ENCODE results near the gene SFN.

The SFN gene

DNA sequence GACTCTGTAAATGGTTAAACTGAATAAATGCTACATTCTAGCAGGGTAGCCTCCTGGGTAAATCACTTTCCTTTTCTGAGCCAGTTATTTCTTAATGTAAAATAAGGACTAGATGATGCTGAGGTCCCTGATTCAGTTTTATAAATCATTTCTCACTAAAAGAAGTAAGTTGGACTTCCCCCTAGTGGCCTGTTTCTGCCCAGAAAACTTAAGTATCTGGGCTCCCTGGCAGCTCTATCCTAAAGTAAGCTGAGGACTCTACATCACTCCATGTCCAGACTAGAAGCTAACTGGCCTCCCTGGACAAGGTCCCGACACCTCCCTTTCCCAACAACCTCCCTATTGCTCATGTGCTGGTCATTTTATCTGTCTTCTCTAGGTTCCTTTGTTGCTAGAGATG, 24.2 kb downstream of the SFN start:
- H3K79me2 ChIP-seq (ENCODE audit: control insufficient read depth, insufficient read depth, low read length, poor library complexity), result peaks cover 10% of the 10 kb centered on the region
- no peak overlapping the region for H3K4ac ChIP-seq (ENCODE audit: low read depth, low read length)
- DNase-seq, result peak in 1 of 2 donors; percentile 60
- H3K79me1 ChIP-seq (ENCODE audit: low read length), result peaks cover 9% of the 10 kb centered on the region
- no peak overlapping the region for H4K91ac ChIP-seq (ENCODE audit: low read depth, low read length)
- no peak overlapping the region for H4K12ac ChIP-seq (ENCODE audit: low read depth, low read length)
- H3K18ac ChIP-seq (ENCODE audit: low read length), result no peak overlapping the region
- no peak overlapping the region for H3K9ac ChIP-seq (ENCODE audit: low read length)
- no peaks in the 10 kb centered on the region for H3K27me3 ChIP-seq (ENCODE audit: insufficient read depth, low read length)
- no CpG with 5 or more reads among the region's 1 CpG for WGBS (ENCODE audit: extremely low coverage, insufficient coverage, insufficient read length)
- no peak overlapping the region for H4K8ac ChIP-seq (ENCODE audit: low read depth, low read length)
- H3K23ac ChIP-seq (ENCODE audit: low read length), result no peak overlapping the region
- no peak overlapping the region for H3K4me3 ChIP-seq (ENCODE audit: low read depth, low read length)
- H2BK12ac ChIP-seq (ENCODE audit: low read length), result no peak overlapping the region
- no peak overlapping the region for H3K4me2 ChIP-seq (ENCODE audit: low read length)
- H2BK120ac ChIP-seq (ENCODE audit: insufficient read depth, low read length, poor library complexity), result no peak overlapping the region
- H3K4me1 ChIP-seq (ENCODE audit: control insufficient read depth in 1 of 2, insufficient read depth in 2 of 2, low read length in 2 of 2), result peaks cover 7 to 9% of the 10 kb centered on the region in 2 experiments
- H3K14ac ChIP-seq (ENCODE audit: low read length), result no peak overlapping the region
- H2BK5ac ChIP-seq (ENCODE audit: low read depth, low read length, poor library complexity), result no peak overlapping the region
- peaks cover 46 to 57% of the 10 kb centered on the region in 2 experiments for H3K36me3 ChIP-seq (ENCODE audit: control insufficient read depth in 1 of 2, insufficient read depth in 2 of 2, low read length in 2 of 2)
- no peak overlapping the region for H2AFZ ChIP-seq (ENCODE audit: insufficient read depth, low read length, poor library complexity)
- H2AK5ac ChIP-seq (ENCODE audit: low read length), result no peak overlapping the region
- H3K9me3 ChIP-seq (ENCODE audit: insufficient read depth, low read depth, low read length), result peaks cover 2% of the 10 kb centered on the region
- H3K27ac ChIP-seq (ENCODE audit: low read depth, low read length), result no peak overlapping the region

DNA sequence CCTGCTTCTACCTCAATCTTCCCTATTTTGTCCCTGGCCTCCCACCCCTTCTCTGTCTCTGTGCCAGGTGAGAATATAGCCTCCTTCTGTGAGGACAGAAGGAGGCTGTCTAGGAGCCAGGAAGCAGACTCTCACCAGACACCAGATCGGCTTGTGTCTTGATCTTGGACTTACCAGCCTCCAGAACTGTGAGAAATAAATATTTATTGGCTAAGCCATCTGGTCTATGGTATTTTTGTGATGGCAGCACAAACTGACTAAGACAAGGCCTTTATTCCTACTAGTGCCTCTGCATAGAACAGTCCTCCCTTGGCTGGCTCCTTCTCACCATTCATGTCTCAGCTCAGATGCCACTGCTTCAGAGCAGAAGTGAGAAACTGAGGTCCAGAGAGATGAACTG, 25.3 kb downstream of the SFN start:
- no peak overlapping the region for H3K14ac ChIP-seq (ENCODE audit: low read length)
- H2BK5ac ChIP-seq (ENCODE audit: low read depth, low read length, poor library complexity), result no peak overlapping the region
- H3K23ac ChIP-seq (ENCODE audit: low read length), result no peak overlapping the region
- peaks cover 2% of the 10 kb centered on the region for H3K9me3 ChIP-seq (ENCODE audit: insufficient read depth, low read depth, low read length)
- H4K8ac ChIP-seq (ENCODE audit: low read depth, low read length), result no peak overlapping the region
- DNase-seq, result no peak
- H3K79me1 ChIP-seq (ENCODE audit: low read length), result peaks cover 9% of the 10 kb centered on the region
- H3K36me3 ChIP-seq (ENCODE audit: control insufficient read depth in 1 of 2, insufficient read depth in 2 of 2, low read length in 2 of 2), result peaks cover 47 to 58% of the 10 kb centered on the region in 2 experiments
- H4K91ac ChIP-seq (ENCODE audit: low read depth, low read length), result no peak overlapping the region
- no CpG with 5 or more reads among the region's 1 CpG for WGBS (ENCODE audit: extremely low coverage, insufficient coverage, insufficient read length)
- H3K27me3 ChIP-seq (ENCODE audit: insufficient read depth, low read length), result no peaks in the 10 kb centered on the region
- no peak overlapping the region for H2AK5ac ChIP-seq (ENCODE audit: low read length)
- H2BK12ac ChIP-seq (ENCODE audit: low read length), result no peak overlapping the region
- no peak overlapping the region for H3K4ac ChIP-seq (ENCODE audit: low read depth, low read length)
- no peak overlapping the region for H2BK120ac ChIP-seq (ENCODE audit: insufficient read depth, low read length, poor library complexity)
- no peak overlapping the region for H3K27ac ChIP-seq (ENCODE audit: low read depth, low read length)
- no peak overlapping the region for H3K4me3 ChIP-seq (ENCODE audit: low read depth, low read length)
- H3K18ac ChIP-seq (ENCODE audit: low read length), result no peak overlapping the region
- no peak overlapping the region for H4K12ac ChIP-seq (ENCODE audit: low read depth, low read length)
- peaks cover 10% of the 10 kb centered on the region for H3K79me2 ChIP-seq (ENCODE audit: control insufficient read depth, insufficient read depth, low read length, poor library complexity)
- H3K4me1 ChIP-seq (ENCODE audit: control insufficient read depth in 1 of 2, insufficient read depth in 2 of 2, low read length in 2 of 2), result peaks cover 7 to 9% of the 10 kb centered on the region in 2 experiments
- H3K4me2 ChIP-seq (ENCODE audit: low read length), result no peak overlapping the region
- H3K9ac ChIP-seq (ENCODE audit: low read length), result no peak overlapping the region
- no peak overlapping the region for H2AFZ ChIP-seq (ENCODE audit: insufficient read depth, low read length, poor library complexity)

DNA sequence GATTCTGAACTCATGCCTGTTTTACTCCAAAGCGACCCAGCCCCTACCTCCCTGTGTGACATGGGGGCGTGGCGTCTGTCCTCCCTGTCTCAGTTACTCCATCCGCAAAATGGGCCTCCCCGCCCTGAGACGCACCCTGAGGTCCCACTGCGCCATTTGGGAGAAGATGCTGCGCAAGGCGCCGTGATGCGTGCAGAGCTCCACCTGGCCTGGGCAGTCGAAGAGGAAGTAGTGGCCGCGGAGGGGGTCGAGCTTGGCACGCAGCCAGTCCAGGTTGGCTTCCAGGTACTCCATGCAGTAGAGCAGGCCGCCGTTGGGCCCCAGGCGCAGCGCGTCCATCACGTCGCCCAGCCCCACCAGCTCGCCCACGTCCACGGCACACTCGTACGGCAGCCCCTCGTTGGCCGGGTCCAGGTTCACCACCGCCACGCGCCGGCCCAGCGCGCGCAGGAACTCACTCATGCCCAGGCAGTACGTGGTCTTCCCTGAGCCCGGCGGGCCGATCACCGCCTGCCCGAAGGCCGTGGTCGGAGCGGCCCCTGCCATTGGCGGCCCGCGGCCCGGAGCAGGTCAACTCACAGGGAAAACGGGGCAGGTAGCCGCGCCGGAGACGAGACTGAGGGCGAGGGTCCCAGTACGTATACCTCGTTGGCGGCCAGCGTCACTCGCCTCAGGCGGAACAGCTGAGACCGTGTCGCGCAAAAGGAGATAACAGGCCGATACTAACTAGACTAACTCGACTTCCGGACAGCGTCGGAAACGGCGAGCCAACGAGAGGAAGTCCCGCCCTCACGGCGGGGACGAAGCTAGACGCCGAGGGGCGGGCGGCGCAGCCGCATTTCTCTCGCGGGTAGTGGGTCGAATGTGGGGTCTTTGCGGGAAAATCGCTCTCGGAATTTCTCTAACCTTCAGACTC, 26.9 kb downstream of the SFN start, which contains the start of gene GPN2:
Gene GPN2, minus strand, starts transcription at position 733 of the 916 bp plus-strand sequence. Its CDS starts 187 bp downstream, at position 546.
- peak; percentile 77 to 87 for DNase-seq
- Histone ChIP-seq H2AK5ac (ENCODE audit: low read length) (peak within 1 kb of the TSS; percentile 89), H3K9ac (ENCODE audit: low read length) (peak within 1 kb of the TSS; percentile 87), H2BK5ac (ENCODE audit: low read depth, low read length, poor library complexity) (peak within 1 kb of the TSS; percentile 72), H3K27me3 (ENCODE audit: insufficient read depth, low read length) (no peaks in the 10 kb centered on the region), H3K79me1 (ENCODE audit: low read length) (peaks cover 9% of the 10 kb centered on the region), H3K36me3 (ENCODE audit: control insufficient read depth in 1 of 2, insufficient read depth in 2 of 2, low read length in 2 of 2) (peaks cover 41 to 55% of the 10 kb centered on the region in 2 experiments), H3K27ac (ENCODE audit: low read depth, low read length) (peak within 1 kb of the TSS; percentile 73), H3K4ac (ENCODE audit: low read depth, low read length) (peak within 1 kb of the TSS; percentile 90), H2AFZ (ENCODE audit: insufficient read depth, low read length, poor library complexity) (peak within 1 kb of the TSS; percentile 91), H3K4me3 (ENCODE audit: low read depth, low read length) (peak within 1 kb of the TSS; percentile 94), H3K9me3 (ENCODE audit: insufficient read depth, low read depth, low read length) (peaks cover 2% of the 10 kb centered on the region), H4K12ac (ENCODE audit: low read depth, low read length) (peak within 1 kb of the TSS; percentile 97), H3K18ac (ENCODE audit: low read length) (peak within 1 kb of the TSS; percentile 87), H3K4me1 (ENCODE audit: control insufficient read depth in 1 of 2, insufficient read depth in 2 of 2, low read length in 2 of 2) (peaks cover 7 to 9% of the 10 kb centered on the region in 2 experiments), H3K79me2 (ENCODE audit: control insufficient read depth, insufficient read depth, low read length, poor library complexity) (peaks cover 10% of the 10 kb centered on the region), H3K23ac (ENCODE audit: low read length) (no peak within 1 kb of the TSS), H2BK12ac (ENCODE audit: low read length) (peak within 1 kb of the TSS; percentile 27), H3K14ac (ENCODE audit: low read length) (peak within 1 kb of the TSS; percentile 94), H3K4me2 (ENCODE audit: low read length) (peak within 1 kb of the TSS; percentile 96), H4K8ac (ENCODE audit: low read depth, low read length) (peak within 1 kb of the TSS; percentile 99), H4K91ac (ENCODE audit: low read depth, low read length) (peak within 1 kb of the TSS; percentile 93), H2BK120ac (ENCODE audit: insufficient read depth, low read length, poor library complexity) (peak within 1 kb of the TSS; percentile 61)
- no CpG with 5 or more reads among the region's 89 CpGs for WGBS (ENCODE audit: extremely low coverage, insufficient coverage, insufficient read length)

DNA sequence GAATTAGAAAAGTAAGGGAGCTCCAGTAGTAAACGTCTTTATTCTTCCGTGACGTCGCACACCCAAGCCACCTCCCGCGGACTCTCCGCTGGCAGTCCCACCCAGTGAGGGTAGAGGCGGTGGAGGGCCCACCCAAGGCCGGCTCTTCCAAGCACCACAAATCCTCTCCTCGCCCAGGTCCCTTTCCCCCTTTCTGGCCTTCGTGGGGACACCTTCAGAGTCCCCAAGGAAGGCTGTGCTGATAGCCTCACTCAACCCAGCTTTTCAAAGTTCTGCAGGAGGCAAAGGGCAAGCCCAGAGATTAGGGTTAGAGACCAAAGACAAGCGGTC, 27.5 kb downstream of the SFN start:
- H2BK12ac ChIP-seq (ENCODE audit: low read length), result peak overlapping the region; percentile 27
- H3K36me3 ChIP-seq (ENCODE audit: control insufficient read depth in 1 of 2, insufficient read depth in 2 of 2, low read length in 2 of 2), result peaks cover 38 to 54% of the 10 kb centered on the region in 2 experiments
- peaks cover 9% of the 10 kb centered on the region for H3K79me1 ChIP-seq (ENCODE audit: low read length)
- H2BK120ac ChIP-seq (ENCODE audit: insufficient read depth, low read length, poor library complexity), result peak overlapping the region; percentile 61
- H3K18ac ChIP-seq (ENCODE audit: low read length), result peak overlapping the region; percentile 73
- H2AK5ac ChIP-seq (ENCODE audit: low read length), result peak overlapping the region; percentile 85
- peak overlapping the region; percentile 99 for H4K8ac ChIP-seq (ENCODE audit: low read depth, low read length)
- peaks cover 7 to 9% of the 10 kb centered on the region in 2 experiments for H3K4me1 ChIP-seq (ENCODE audit: control insufficient read depth in 1 of 2, insufficient read depth in 2 of 2, low read length in 2 of 2)
- DNase-seq, result no peak
- peak overlapping the region; percentile 65 for H3K9ac ChIP-seq (ENCODE audit: low read length)
- peak overlapping the region; percentile 72 for H2BK5ac ChIP-seq (ENCODE audit: low read depth, low read length, poor library complexity)
- peak overlapping the region; percentile 60 for H3K4me3 ChIP-seq (ENCODE audit: low read depth, low read length)
- no CpG with 5 or more reads among the region's 12 CpGs for WGBS (ENCODE audit: extremely low coverage, insufficient coverage, insufficient read length)
- H3K27ac ChIP-seq (ENCODE audit: low read depth, low read length), result no peak overlapping the region
- H3K14ac ChIP-seq (ENCODE audit: low read length), result peak overlapping the region; percentile 68
- H3K4ac ChIP-seq (ENCODE audit: low read depth, low read length), result peak overlapping the region; percentile 49
- no peak overlapping the region for H3K23ac ChIP-seq (ENCODE audit: low read length)
- peaks cover 10% of the 10 kb centered on the region for H3K79me2 ChIP-seq (ENCODE audit: control insufficient read depth, insufficient read depth, low read length, poor library complexity)
- H4K12ac ChIP-seq (ENCODE audit: low read depth, low read length), result peak overlapping the region; percentile 97
- H2AFZ ChIP-seq (ENCODE audit: insufficient read depth, low read length, poor library complexity), result peak overlapping the region; percentile 84
- no peaks in the 10 kb centered on the region for H3K27me3 ChIP-seq (ENCODE audit: insufficient read depth, low read length)
- peak overlapping the region; percentile 93 for H4K91ac ChIP-seq (ENCODE audit: low read depth, low read length)
- H3K9me3 ChIP-seq (ENCODE audit: insufficient read depth, low read depth, low read length), result peaks cover 2% of the 10 kb centered on the region
- H3K4me2 ChIP-seq (ENCODE audit: low read length), result peak overlapping the region; percentile 96

All from trophoblast cell (in vitro differentiated cells and primary cell).